KOPT-K1 (cell line): ENCODE measurements around the gene ANTXR1.
"Not testable (repeated sequence)": the region's sequence is repeated elsewhere in the genome, so short reads cannot be mapped to it uniquely, and the experiment has no call there.

Experiments used
- H3K27ac ChIP-seq: fragments of 200-600 bp; sonication (generic); 2 replicates; pipeline ENCODE4 v1.5.1; 2016; ENCODE audit warnings: antibody characterized with exemption, mild to moderate bottlenecking, low read depth, low read length; ENCODE audit not compliant: poor library complexity, severe bottlenecking
- H3K36me3 ChIP-seq: fragments of 200-600 bp; sonication (generic); 2 replicates; pipeline ENCODE4 v1.5.1; 2017; ENCODE audit warnings: antibody characterized with exemption, mild to moderate bottlenecking, low read length, moderate library complexity; ENCODE audit not compliant: insufficient read depth
- H3K9me3 ChIP-seq: fragments of 200-600 bp; sonication (generic); 2 replicates; pipeline ENCODE4 v1.5.1; 2017; ENCODE audit warnings: antibody characterized with exemption, low read length, mild to moderate bottlenecking; ENCODE audit not compliant: insufficient read depth, poor library complexity, severe bottlenecking

ANTXR1 gene

DNA sequence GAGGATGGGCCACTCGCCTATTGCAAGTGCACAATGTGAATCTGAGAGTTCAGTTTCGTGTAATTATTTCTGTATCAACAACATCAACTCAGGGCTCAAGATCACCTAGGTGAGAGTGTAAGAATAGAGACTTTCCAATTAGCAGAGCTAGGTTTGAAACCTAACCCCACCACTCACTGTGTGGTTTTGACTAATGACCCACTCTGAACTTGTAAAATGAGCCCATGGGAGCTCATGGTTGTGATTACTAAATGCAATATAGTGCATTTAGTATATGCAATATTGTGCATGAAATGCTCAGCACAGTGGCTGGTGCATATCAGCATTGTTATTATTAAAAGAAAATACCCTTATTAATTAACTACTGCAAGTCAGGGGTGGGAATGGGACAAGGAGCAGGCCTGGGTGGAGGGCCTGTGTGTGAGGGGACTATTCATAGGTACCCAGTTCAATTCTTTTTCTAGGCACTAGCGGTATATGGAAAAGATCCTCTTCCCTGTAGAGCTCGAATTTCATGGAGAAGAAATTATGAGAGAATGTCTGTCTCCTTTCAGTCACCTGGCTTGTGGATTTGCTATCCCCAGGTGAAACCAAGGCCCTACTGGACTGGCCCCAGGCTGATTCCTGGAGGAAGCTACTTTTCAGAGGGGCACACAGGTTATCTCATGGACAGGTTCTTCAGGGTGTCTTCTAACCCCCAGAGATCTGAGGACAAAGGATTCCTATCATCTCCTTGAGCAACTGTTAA lies 204.5 kb downstream of the ANTXR1 start:
- Histone ChIP-seq H3K36me3 (no peaks in the 10 kb centered on the region), H3K27ac (no peak overlapping the region), H3K9me3 (no peaks in the 10 kb centered on the region)

- H3K36me3 ChIP-seq = no peaks in the 10 kb centered on the region
- no peaks in the 10 kb centered on the region for H3K9me3 ChIP-seq
- H3K27ac ChIP-seq = no peak overlapping the region
These were observed 208.5 kb downstream of the ANTXR1 start for GRCh38 chr2:69221512-69221911.

GRCh38 chr2:69221960-69222751 lies 209.2 kb downstream of the ANTXR1 start:
- Histone ChIP-seq H3K9me3 (no peaks in the 10 kb centered on the region), H3K27ac (no peak overlapping the region), H3K36me3 (no peaks in the 10 kb centered on the region)

DNA sequence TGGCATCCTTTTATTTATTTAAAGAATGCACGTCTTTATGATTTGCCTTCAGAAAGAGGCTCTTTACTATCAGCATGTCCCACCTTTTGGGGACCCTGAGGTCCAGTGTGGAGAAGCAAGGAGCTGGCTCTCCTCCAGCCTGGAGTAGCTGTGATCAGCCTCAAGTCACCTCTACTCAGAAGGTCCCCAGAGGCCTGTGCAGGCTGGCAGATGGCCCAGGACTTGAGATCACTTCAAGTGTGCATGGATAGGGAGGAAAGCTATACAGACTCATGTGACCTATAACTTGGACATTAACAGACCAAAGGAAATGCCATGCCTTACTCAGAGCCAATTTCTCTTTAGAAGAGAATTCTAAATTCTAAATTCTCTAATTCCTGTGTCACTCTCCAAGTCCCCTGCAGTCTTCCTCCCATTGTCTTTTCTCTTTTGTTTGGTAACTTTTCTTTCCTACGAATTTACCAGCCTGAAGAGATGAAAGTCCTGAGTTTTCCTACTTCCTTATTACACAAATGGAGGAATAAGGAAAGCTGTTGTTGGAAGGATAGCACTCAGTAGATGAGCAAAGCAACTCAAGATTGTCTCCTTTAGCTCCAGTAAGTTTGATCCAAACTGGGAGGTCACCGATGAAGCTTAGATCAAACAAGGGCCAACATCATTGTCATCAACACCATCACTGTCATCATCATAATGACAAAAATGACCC lies 210.1 kb downstream of the ANTXR1 start:
- Histone ChIP-seq H3K9me3 (no peaks in the 10 kb centered on the region), H3K36me3 (no peaks in the 10 kb centered on the region), H3K27ac (no peak overlapping the region)

DNA sequence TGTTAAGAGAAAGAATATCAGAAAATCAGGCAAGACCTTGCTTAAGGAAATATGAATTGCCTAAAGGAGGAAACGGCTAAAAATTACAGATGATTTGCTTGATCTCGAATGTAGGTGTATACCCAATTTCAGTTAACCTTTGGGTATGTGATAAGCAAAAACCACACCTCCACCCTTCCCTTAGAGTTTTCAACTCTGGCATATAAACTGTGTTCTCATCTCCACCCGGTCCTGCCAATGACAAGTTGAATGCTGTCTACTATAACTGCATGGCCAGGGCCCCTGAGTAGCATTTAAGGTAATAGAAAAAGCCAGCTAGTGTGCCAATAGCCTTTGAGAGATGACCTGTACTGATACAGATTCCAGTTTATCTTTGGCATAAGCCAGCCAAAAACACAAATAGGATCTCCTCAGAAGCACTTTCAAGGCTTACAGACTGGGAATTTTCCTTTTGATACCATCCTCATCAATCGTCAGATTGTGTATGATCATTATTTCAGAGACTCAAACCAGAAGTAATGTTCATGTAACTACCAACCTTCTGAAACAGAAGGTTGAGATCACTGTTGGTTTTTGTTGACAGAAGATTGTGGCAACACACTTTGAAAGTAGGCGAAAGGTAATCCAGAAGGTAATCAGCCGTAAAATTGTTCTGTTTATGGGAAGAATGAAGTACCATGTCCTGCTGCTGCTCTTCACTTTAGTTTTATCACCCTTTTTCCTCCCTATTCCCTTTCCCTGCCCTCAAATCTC lies 211.0 kb downstream of the ANTXR1 start:
- Histone ChIP-seq H3K9me3 (no peaks in the 10 kb centered on the region), H3K27ac (no peak overlapping the region), H3K36me3 (no peaks in the 10 kb centered on the region)

- H3K27ac ChIP-seq = no peak overlapping the region
- H3K36me3 ChIP-seq = no peaks in the 10 kb centered on the region
- H3K9me3 ChIP-seq = no peaks in the 10 kb centered on the region
These were observed 211.5 kb downstream of the ANTXR1 start for GRCh38 chr2:69224512-69224837.

DNA sequence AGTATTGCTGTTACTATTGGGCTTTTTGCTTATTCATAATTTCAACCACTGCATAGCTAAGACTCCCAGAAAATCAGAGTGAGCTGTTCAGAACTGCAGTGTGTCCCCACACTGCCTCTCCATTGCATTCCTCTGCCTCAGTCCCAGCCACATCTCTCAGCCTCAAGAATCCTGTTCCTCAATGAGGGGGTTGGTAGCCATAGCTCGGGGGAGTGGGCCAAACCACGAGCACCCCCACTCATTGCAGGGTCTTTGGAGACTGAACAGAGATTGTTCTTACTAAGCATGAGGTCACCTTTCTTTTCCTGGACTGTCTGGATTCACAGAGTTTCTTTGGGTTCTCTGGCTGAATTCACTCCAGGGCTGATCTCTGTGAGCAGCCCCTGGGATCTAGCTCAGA lies 213.0 kb downstream of the ANTXR1 start:
- no peak overlapping the region for H3K27ac ChIP-seq
- H3K36me3 ChIP-seq = no peaks in the 10 kb centered on the region
- no peaks in the 10 kb centered on the region for H3K9me3 ChIP-seq

DNA sequence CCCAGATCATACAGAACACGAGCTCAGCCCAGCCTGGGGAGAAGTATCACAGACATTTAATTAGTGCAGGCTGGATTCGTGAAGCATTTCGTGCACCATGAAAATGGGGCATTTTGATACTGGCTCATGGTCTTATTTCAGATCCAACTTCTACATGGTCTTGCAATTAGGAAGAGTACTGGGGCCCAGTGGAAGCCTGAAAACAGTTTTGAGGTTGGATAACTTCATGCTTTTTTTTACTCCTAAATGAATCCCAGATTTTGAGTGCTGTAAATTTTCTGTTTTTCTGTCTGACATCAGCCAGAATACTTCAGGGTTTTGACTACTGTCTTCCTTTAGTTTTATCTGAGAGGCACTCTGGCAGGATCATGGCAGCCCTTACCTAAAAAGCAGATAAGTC lies 213.9 kb downstream of the ANTXR1 start:
- Histone ChIP-seq H3K36me3 (no peaks in the 10 kb centered on the region), H3K27ac (no peak overlapping the region), H3K9me3 (no peaks in the 10 kb centered on the region)

GRCh38 chr2:69227716-69228115 lies 214.7 kb downstream of the ANTXR1 start:
- Histone ChIP-seq H3K36me3 (no peaks in the 10 kb centered on the region), H3K27ac (no peak overlapping the region), H3K9me3 (no peaks in the 10 kb centered on the region)

DNA sequence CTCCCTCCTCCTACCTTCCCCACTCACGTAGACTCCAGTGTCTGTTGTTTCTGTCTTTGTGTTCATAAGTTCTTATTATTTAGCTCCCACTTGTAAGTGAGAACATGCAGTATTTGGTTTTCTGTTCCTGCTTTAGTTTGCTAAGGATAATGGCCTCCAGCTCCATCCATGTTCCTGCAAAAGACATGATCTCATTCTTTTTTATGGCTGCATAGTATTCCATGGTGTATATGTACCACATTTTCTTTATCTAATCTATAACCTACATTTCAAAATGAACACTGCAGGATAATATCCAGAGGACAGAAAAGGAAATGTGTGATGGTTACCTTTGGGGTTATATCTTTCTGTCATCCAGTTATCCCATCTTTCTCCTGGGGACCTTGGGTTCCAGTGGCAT lies 218.0 kb downstream of the ANTXR1 start:
- not testable (repeated sequence) for H3K27ac ChIP-seq, H3K36me3 ChIP-seq, H3K9me3 ChIP-seq

DNA sequence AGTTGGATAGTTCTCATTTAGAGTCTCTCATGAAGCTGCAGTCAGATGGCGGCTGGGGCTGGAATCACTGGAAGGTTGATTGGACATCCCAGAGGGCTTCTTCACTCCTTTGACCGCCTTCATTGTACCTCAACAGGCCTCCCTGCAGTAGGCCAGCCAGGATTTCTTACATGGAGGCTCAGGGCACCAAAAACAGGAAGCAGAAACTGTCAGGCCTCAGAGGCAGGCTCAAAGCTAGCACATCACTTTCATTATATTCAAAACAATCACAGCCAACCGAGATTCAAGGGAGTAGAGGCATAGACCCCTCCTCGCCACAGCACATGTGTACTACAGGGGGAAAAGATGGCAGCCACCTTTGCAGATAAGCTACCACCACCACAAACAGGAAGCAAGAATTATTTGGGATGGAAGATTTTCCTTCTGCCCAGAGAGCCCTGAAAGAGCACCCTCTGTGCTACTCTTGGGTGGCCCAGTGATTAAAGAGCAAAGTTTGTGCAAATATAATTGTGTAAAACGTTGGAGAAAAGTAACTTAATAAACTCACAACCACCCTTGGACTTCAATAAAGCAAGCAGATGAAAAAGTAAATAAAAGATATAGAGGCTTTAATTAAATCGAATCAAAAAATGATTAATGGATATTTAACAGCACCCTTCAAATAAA lies 218.8 kb downstream of the ANTXR1 start:
- H3K36me3 ChIP-seq = no peaks in the 10 kb centered on the region
- H3K27ac ChIP-seq = no peak overlapping the region
- no peaks in the 10 kb centered on the region for H3K9me3 ChIP-seq

DNA sequence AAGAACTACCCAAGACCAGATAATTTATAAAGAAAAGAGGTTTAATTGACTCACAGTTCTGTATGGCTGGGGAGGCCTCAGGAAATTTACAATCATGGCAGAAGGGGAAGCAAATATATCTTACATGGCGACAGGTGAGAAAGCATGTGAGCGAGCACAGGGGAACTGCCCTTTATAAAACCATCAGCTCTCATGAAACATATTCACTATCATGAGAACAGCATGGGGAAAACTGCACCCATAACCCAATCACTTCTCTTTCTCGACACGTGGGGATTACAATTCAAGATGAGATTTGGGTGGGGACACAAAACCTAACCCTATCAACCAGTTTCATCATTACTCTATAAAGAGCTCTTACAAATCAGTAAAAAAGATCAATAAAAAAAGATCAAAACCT lies 222.9 kb downstream of the ANTXR1 start:
- H3K27ac ChIP-seq, H3K9me3 ChIP-seq, H3K36me3 ChIP-seq: not testable (repeated sequence)

DNA sequence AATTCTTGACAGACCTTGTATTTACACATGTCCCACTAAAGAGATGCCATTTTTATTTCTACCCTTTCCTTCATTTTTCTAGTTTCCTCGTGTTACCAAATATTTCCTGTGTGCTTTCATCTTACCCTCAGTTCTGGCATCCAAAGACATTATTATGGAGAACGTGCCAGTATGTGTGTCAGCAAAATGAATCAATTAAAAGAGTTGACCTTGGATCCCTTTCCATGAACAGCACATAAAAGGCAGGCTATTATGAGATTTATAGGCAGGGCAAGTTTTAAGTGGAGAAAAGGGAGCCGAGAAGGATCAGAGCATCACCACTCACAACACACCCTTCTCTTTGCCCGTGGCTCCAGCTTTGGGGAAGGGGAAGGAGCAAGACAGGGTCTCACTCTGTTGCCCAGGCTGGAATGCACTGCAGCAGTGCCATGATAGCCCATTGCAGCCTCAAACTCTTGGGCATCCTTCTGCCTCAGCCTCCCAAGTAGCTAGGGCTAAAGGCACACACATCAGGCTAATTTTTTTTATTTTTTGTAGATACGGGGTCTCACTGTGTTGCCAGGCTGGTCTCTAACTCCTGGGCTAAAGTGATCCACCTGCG lies 224.2 kb downstream of the ANTXR1 start:
- Histone ChIP-seq H3K36me3 (no peaks in the 10 kb centered on the region), H3K27ac (no peak overlapping the region), H3K9me3 (no peaks in the 10 kb centered on the region)

DNA sequence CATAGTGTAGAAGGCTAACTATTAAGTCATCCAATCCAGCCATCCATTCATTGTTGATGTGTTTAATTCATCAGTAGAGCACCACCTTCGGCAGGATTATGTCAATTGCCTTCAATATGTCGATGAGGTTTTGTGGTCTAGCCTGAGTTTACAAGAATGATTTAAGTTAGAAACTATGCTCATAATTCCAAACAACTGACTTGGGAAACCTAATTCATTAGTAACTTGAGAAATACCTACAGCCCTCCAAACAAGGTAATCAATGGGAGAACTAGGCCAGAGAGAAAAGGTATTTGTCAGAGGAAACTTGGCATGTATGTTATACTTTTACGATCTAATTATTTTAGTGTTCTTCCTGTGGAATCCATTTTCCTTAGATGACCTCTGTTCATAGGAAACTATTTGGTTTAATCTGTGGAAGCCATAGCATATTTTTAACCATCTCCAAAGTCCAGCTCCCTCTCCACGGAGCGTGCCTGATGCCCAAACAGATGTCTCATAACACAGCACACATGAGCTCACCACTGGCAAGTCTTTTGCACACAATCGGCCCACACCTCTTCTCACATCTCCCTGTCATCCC lies 225.6 kb downstream of the ANTXR1 start:
- Histone ChIP-seq H3K36me3 (no peaks in the 10 kb centered on the region), H3K27ac (no peak overlapping the region), H3K9me3 (no peaks in the 10 kb centered on the region)
